ENCODE data around the gene TRAF3IP3.
"Not testable (repeated sequence)": the region's sequence is repeated elsewhere in the genome, so short reads cannot be mapped to it uniquely, and the experiment has no call there.

GRCh38 chr1:209793711-209794110 is 37.9 kb downstream of the TRAF3IP3 start:
- TF ChIP-seq CTCF, POLR2A (IDR thresholded peaks at IDR 0.05): not testable (repeated sequence)
